K562 (cell line): ENCODE results near the gene CCDC71L. TPM values are rescaled to one million over a fixed set of nuclear protein-coding genes. Genes with fewer than 3 reads are reported as not detected.

Source experiments
- CEBPB ChIP-seq: fragments of 450-650 bp; IDR thresholded peaks from 2 replicates; pipeline ENCODE4 v1.6.1; 2016; ENCODE audit warnings: missing genetic modification characterization, missing compliant biosample characterization
- ESRRA ChIP-seq: fragments of 450-650 bp; IDR thresholded peaks from 2 replicates; pipeline ENCODE4 v1.6.1; 2014; ENCODE audit warnings: low read depth, mild to moderate bottlenecking, moderate library complexity, borderline replicate concordance
- ETV5 ChIP-seq: sonication (generic); formaldehyde crosslinking; IDR thresholded peaks from 2 replicates; pipeline ENCODE4 v1.4.0; 2020; ENCODE audit warnings: low read depth, mild to moderate bottlenecking, missing genetic modification reagents
- FIP1L1 ChIP-seq: fragments of 200-400 bp; formaldehyde crosslinking; IDR thresholded peaks from 2 replicates; pipeline ENCODE4 v1.6.1; 2018; ENCODE audit warnings: mild to moderate bottlenecking, low read depth, low read length; ENCODE audit not compliant: poor library complexity, severe bottlenecking
- FOXA3 ChIP-seq, 2 experiments: fragments of 450-650 bp in 1 of 2; sonication (generic) in 1 of 2; formaldehyde crosslinking; IDR thresholded peaks in 1 of 2; conservative IDR thresholded peaks in 1 of 2; 2 replicates each; pipeline versions ENCODE4 v1.4.0 to v1.8.0; 2020 to 2022; ENCODE audit warnings: mild to moderate bottlenecking in 2 of 2, missing genetic modification reagents in 1 of 2
- HCFC1 ChIP-seq: IDR thresholded peaks from 2 replicates; pipeline ENCODE4 v1.6.1; 2012; ENCODE audit warnings: low read depth, low read length, improper control_type of control experiment
- HIVEP1 ChIP-seq: fragments of 250-450 bp; sonication (Bioruptor Pico); IDR thresholded peaks from 2 replicates; pipeline ENCODE4 v1.4.0; 2020; ENCODE audit warnings: mild to moderate bottlenecking
- HLTF ChIP-seq: fragments of 450-650 bp; IDR thresholded peaks from 2 replicates; pipeline ENCODE4 v1.6.1; 2016
- MCM3 ChIP-seq: fragments of 450-650 bp; IDR thresholded peaks from 2 replicates; pipeline ENCODE4 v1.6.1; 2016
- MCM7 ChIP-seq, 2 experiments: fragments of 450-650 bp; IDR thresholded peaks; 2 replicates each; pipeline ENCODE4 v1.6.1; 2016 to 2018
- NCOA1 ChIP-seq: fragments of 450-650 bp; IDR thresholded peaks from 2 replicates; pipeline ENCODE4 v1.6.1; 2016; ENCODE audit warnings: low read depth
- NFATC3 ChIP-seq: fragments of 450-650 bp; IDR thresholded peaks from 2 replicates; pipeline ENCODE4 v1.6.1; 2017; ENCODE audit warnings: mild to moderate bottlenecking
- SP1 ChIP-seq: sonication (generic); formaldehyde crosslinking; IDR thresholded peaks from 2 replicates; pipeline ENCODE4 v1.8.1; 2022; ENCODE audit warnings: mild to moderate bottlenecking, missing genetic modification reagents
- TAF1 ChIP-seq: IDR thresholded peaks from 2 replicates; pipeline ENCODE4 v1.6.1; 2011; ENCODE audit warnings: mild to moderate bottlenecking, low read length, moderate library complexity; ENCODE audit not compliant: insufficient read depth, control insufficient read depth, severe bottlenecking; ENCODE audit errors: extremely low read depth
- YY1 ChIP-seq, 3 experiments: IDR thresholded peaks; 2 replicates each; pipeline ENCODE4 v1.6.1; 2011; ENCODE audit warnings: low read length in 2 of 3, mild to moderate bottlenecking in 2 of 3, moderate library complexity in 2 of 3, borderline replicate concordance in 1 of 3, control low read depth in 1 of 3, low read depth in 1 of 3; ENCODE audit not compliant: insufficient read depth in 3 of 3, insufficient replicate concordance in 2 of 3, control insufficient read depth in 1 of 3, insufficient read length in 1 of 3; ENCODE audit errors: extremely low read depth in 1 of 3
- ZFP36 ChIP-seq: fragments of 150-350 bp; IDR thresholded peaks from 2 replicates; pipeline ENCODE4 v1.6.1; 2018; ENCODE audit warnings: low read length, low read depth; ENCODE audit not compliant: partially characterized antibody
- ZNF695 ChIP-seq: fragments of 450-650 bp; formaldehyde crosslinking; IDR thresholded peaks from 2 replicates; pipeline ENCODE4 v1.4.0; 2020; ENCODE audit warnings: mild to moderate bottlenecking, moderate library complexity
- ZSCAN32 ChIP-seq: fragments of 450-650 bp; formaldehyde crosslinking; IDR thresholded peaks from 2 replicates; pipeline ENCODE4 v1.4.0; 2020; ENCODE audit warnings: mild to moderate bottlenecking, moderate library complexity
- polyA plus RNA-seq, 8 experiments: library from polyadenylated mRNA; depleted of rRNA in 4 of 8; stranded (reverse) in 5 of 8; unstranded in 3 of 8; fragments of >200 nt; fragmentation: Nextera tagmentation in 2 of 8; fragmentation: Illumina TruSeq in 1 of 8; extraction: Ambion mirVana in 2 of 8; extraction: Trizol in 1 of 8; gene quantifications; 2 replicates each; pipeline versions ENCODE4 v1.2.1 to v1.2.3, GENCODE V29; 2011 to 2014; ENCODE audit warnings: inconsistent platforms in 1 of 8, missing spikeins in 1 of 8
- total RNA-seq, 7 experiments: library from RNA; depleted of rRNA in 6 of 7; stranded (reverse); fragments of >200 nt in 6 of 7; fragmentation: Illumina TruSeq in 2 of 7; extraction: Trizol in 2 of 7; gene quantifications; 2 replicates each; pipeline versions ENCODE4 v1.2.1 to v1.2.3, GENCODE V29; 2011 to 2021; ENCODE audit warnings: low replicate concordance in 1 of 7
- TF ChIP-seq, protein P1 (sequence below): fragments of 450-650 bp; formaldehyde crosslinking; IDR thresholded peaks from 2 replicates; pipeline ENCODE4 v1.4.0; 2022; ENCODE audit warnings: mild to moderate bottlenecking, moderate library complexity
- TF ChIP-seq, protein P2 (sequence below): fragments of 450-650 bp; IDR thresholded peaks from 2 replicates; pipeline ENCODE4 v1.6.1; 2018; ENCODE audit not compliant: partially characterized antibody
- TF ChIP-seq, protein P3 (sequence below): fragments of 450-650 bp; formaldehyde crosslinking; IDR thresholded peaks from 2 replicates; pipeline ENCODE4 v1.4.0; 2022; ENCODE audit warnings: missing genetic modification characterization

CCDC71L gene
- total and polyA plus RNA-seq, 9 of the 15 experiments (the other 6 are each of a cell fraction or from before 2014, with no cell fraction given), result 5.7 to 108 (median 25.4) TPM

DNA sequence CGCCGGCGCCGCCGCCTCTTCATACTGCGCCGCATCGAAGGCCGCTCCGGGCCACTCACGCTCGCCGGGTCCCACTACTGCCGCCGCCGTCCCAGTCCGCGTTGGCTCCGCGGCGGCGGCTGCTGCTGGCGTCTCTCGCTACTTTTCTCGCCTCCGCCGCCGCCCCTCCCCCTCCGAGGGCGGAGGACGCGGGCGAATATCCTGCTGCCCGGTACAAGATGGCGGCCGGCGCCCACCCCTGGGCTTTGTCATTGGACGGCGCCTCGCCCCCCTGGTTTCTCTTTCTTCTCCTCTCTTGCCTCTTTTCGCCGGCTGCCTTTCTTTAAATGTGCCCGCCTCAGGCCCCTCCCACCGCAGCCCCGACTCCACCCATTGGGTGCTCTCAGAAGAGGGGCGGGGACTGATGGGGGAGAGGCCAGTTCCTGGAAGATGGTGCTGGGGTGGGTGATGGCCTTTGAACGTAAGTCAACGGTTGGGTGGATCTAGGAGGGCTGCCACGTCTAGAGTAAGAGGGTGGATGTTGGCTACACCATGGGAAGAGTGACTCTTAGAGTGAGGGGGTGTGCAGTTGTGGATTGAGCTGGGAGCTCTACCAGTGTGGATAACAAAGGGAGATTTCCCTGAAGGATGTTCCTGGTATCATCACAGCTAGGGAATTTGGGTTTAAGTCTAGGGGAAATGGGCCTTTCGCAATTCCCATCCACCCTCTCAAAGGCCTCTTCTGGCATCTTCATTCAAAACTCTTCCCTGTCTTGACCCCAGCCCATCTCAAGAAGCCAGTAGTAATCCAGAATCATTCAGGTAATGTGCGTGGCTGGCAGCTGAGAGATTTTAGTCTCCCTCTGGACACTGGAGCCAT lies at the start of gene CCDC71L (continued):
- TF ChIP-seq ESRRA (peak; percentile 80), NFATC3 (no peak), TAF1 (peak; percentile 81), ZNF695 (CRISPR knock-in tag) (no peak), MCM3 (no peak), FIP1L1 (peak; percentile 97), HCFC1 (0 out of 2 replicates have a peak, but pooled peaks have one; percentile 15), YY1 (IDR thresholded peaks at IDR 0.05; ENCODE audit: borderline replicate concordance in 1 of 3, control insufficient read depth in 1 of 3, extremely low read depth in 1 of 3, insufficient read depth in 3 of 3, insufficient read length in 1 of 3, insufficient replicate concordance in 2 of 3, low read depth in 1 of 3, low read length in 2 of 3) (peak; percentile 92 to 98 (median 97)), NCOA1 (peak; percentile 50; the same call in 1 of the 2 replicates), ZSCAN32 (CRISPR knock-in tag) (peak; percentile 61; the same call in 1 of the 2 replicates), ETV5 (peak; percentile 37; the same call in 1 of the 2 replicates), ZFP36 (peak; percentile 76), FOXA3 (CRISPR knock-in tag; conservative IDR thresholded peaks at IDR 0.05 in 1 of 2, IDR thresholded peaks at IDR 0.05 in 1 of 2) (no peak), SP1 (CRISPR knock-in tag) (peak; percentile 87), CEBPB (tag) (peak; percentile 91), HLTF (peak; percentile 62; the same call in 1 of the 2 replicates), HIVEP1 (CRISPR knock-in tag) (0 out of 2 replicates have a peak, but pooled peaks have one; percentile 55), MCM7 (IDR thresholded peaks at IDR 0.05) (no peak)
- TF ChIP-seq, protein P1, sequence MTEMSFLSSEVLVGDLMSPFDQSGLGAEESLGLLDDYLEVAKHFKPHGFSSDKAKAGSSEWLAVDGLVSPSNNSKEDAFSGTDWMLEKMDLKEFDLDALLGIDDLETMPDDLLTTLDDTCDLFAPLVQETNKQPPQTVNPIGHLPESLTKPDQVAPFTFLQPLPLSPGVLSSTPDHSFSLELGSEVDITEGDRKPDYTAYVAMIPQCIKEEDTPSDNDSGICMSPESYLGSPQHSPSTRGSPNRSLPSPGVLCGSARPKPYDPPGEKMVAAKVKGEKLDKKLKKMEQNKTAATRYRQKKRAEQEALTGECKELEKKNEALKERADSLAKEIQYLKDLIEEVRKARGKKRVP (CRISPR knock-in tag), result 0 out of 2 replicates have a peak, but pooled peaks have one; percentile 55
- TF ChIP-seq, protein P2, sequence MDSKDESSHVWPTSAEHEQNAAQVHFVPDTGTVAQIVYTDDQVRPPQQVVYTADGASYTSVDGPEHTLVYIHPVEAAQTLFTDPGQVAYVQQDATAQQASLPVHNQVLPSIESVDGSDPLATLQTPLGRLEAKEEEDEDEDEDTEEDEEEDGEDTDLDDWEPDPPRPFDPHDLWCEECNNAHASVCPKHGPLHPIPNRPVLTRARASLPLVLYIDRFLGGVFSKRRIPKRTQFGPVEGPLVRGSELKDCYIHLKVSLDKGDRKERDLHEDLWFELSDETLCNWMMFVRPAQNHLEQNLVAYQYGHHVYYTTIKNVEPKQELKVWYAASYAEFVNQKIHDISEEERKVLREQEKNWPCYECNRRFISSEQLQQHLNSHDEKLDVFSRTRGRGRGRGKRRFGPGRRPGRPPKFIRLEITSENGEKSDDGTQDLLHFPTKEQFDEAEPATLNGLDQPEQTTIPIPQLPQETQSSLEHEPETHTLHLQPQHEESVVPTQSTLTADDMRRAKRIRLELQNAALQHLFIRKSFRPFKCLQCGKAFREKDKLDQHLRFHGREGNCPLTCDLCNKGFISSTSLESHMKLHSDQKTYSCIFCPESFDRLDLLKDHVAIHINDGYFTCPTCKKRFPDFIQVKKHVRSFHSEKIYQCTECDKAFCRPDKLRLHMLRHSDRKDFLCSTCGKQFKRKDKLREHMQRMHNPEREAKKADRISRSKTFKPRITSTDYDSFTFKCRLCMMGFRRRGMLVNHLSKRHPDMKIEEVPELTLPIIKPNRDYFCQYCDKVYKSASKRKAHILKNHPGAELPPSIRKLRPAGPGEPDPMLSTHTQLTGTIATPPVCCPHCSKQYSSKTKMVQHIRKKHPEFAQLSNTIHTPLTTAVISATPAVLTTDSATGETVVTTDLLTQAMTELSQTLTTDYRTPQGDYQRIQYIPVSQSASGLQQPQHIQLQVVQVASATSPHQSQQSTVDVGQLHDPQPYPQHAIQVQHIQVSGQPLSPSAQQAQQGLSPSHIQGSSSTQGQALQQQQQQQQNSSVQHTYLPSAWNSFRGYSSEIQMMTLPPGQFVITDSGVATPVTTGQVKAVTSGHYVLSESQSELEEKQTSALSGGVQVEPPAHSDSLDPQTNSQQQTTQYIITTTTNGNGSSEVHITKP, result peak; percentile 90
- TF ChIP-seq, protein P3, sequence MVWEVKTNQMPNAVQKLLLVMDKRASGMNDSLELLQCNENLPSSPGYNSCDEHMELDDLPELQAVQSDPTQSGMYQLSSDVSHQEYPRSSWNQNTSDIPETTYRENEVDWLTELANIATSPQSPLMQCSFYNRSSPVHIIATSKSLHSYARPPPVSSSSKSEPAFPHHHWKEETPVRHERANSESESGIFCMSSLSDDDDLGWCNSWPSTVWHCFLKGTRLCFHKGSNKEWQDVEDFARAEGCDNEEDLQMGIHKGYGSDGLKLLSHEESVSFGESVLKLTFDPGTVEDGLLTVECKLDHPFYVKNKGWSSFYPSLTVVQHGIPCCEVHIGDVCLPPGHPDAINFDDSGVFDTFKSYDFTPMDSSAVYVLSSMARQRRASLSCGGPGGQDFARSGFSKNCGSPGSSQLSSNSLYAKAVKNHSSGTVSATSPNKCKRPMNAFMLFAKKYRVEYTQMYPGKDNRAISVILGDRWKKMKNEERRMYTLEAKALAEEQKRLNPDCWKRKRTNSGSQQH (CRISPR knock-in tag), result peak; percentile 89; the same call in 1 of the 2 replicates
